MM.1S (cell line): ENCODE data around the gene AMFR.

Experiments
- DNase-seq: peaks from one replicate; pipeline ENCODE4 v3.0.0-alpha.2; 2015
- H2AFZ ChIP-seq: fragments of 300-600 bp; sonication (generic); 2 replicates; pipeline ENCODE4 v1.6.0; 2016; ENCODE audit warnings: antibody characterized with exemption, low read length
- H3F3A ChIP-seq: fragments of 300-600 bp; sonication (generic); 2 replicates; pipeline ENCODE4 v1.6.1; 2016; ENCODE audit warnings: mild to moderate bottlenecking, antibody characterized with exemption, low read length, moderate library complexity, mixed read lengths; ENCODE audit not compliant: insufficient read depth
- H3K27ac ChIP-seq: fragments of 300-600 bp; sonication (generic); 2 replicates; pipeline ENCODE4 v1.5.1; 2016; ENCODE audit warnings: mild to moderate bottlenecking, low read length
- H3K27me3 ChIP-seq: fragments of 300-600 bp; sonication (generic); replicated peaks from 2 replicates; pipeline ENCODE4 v1.6.0; 2016; ENCODE audit warnings: low read length; ENCODE audit not compliant: insufficient read depth
- H3K36me3 ChIP-seq: fragments of 300-600 bp; sonication (generic); replicated peaks from 2 replicates; pipeline ENCODE4 v1.6.1; 2016; ENCODE audit warnings: mild to moderate bottlenecking, low read length, mixed read lengths; ENCODE audit not compliant: insufficient read depth
- H3K4me1 ChIP-seq: fragments of 300-600 bp; sonication (generic); 2 replicates; pipeline ENCODE4 v1.6.1; 2016; ENCODE audit warnings: low read length, mixed read lengths
- H3K4me2 ChIP-seq: fragments of 300-600 bp; sonication (generic); 2 replicates; pipeline ENCODE4 v1.6.0; 2016; ENCODE audit warnings: low read depth, low read length
- H3K4me3 ChIP-seq: fragments of 300-600 bp; sonication (generic); 2 replicates; pipeline ENCODE4 v1.5.1; 2016; ENCODE audit warnings: low read length, mixed read lengths
- H3K79me2 ChIP-seq: fragments of 300-600 bp; sonication (generic); 2 replicates; pipeline ENCODE4 v1.6.1; 2016; ENCODE audit warnings: mixed run types, low read length, mixed read lengths
- H3K9ac ChIP-seq: fragments of 300-600 bp; sonication (generic); 2 replicates; pipeline ENCODE4 v1.6.1; 2016; ENCODE audit warnings: low read length, mixed read lengths
- H3K9me2 ChIP-seq: fragments of 300-600 bp; sonication (generic); replicated peaks from 2 replicates; pipeline ENCODE4 v1.6.1; 2016; ENCODE audit warnings: mild to moderate bottlenecking, low read length, mixed read lengths; ENCODE audit not compliant: insufficient read depth
- H3K9me3 ChIP-seq: fragments of 300-600 bp; sonication (generic); replicated peaks from 2 replicates; pipeline ENCODE4 v1.6.1; 2016; ENCODE audit warnings: mild to moderate bottlenecking, low read length, mixed read lengths; ENCODE audit not compliant: insufficient read depth
- H4K20me1 ChIP-seq: fragments of 300-600 bp; sonication (generic); 2 replicates; pipeline ENCODE4 v1.6.1; 2016; ENCODE audit warnings: mild to moderate bottlenecking, low read length, moderate library complexity, mixed read lengths; ENCODE audit not compliant: insufficient read depth
- CTCF ChIP-seq: fragments of 300-600 bp; sonication (generic); IDR thresholded peaks from 2 replicates; pipeline ENCODE4 v1.5.1; 2016; ENCODE audit warnings: antibody characterized with exemption, low read length, mixed read lengths
- EZH2 ChIP-seq: fragments of 300-600 bp; sonication (generic); optimal IDR thresholded peaks from 2 replicates; pipeline ENCODE3; 2017; ENCODE audit warnings: low read depth, mild to moderate bottlenecking, antibody characterized with exemption, low read length, mixed read lengths
- EZH2phosphoT487 ChIP-seq: fragments of 300-600 bp; sonication (generic); IDR thresholded peaks from 2 replicates; pipeline ENCODE4 v1.6.1; 2018; ENCODE audit warnings: antibody characterized with exemption, low read length

The AMFR gene

DNA sequence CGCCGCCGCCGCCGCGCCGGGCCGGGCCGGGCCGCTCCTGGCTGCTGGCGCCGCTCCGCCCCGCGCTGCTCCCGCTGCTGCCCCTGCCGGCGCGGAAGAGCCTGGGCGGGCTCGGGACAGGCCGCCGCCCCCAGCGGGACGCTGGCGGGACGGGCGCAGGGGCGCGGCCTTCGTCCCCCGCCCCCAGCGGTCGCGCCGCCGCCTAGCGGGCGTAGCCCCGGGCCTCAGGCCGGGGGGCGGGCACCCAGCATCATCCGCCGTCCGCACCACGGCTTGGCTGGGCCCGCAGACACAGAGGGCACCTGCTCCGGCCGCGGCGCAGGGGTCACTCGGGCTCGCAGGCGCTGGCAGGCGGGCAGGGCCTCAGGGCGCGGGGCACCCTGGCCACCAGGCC is at the start of gene AMFR:
TSS of gene AMFR (minus strand) at position 107 of the 394 bp plus-strand sequence. CDS start 218 bp downstream, outside the sequence.
- Histone ChIP-seq H3K4me3 (peak within 1 kb of the TSS; percentile 61), H3K4me2 (peak within 1 kb of the TSS; percentile 82), H3K9me2 (no peaks in the 10 kb centered on the region), H4K20me1 (no peaks in the 10 kb centered on the region), H3F3A (peaks cover 19% of the 10 kb centered on the region), H2AFZ (peak within 1 kb of the TSS; percentile 33), H3K9me3 (no peaks in the 10 kb centered on the region), H3K79me2 (peaks cover 45% of the 10 kb centered on the region), H3K9ac (peak within 1 kb of the TSS; percentile 58; the same call in 1 of the 2 replicates), H3K4me1 (peaks cover 8% of the 10 kb centered on the region; the same call in 1 of the 2 replicates), H3K36me3 (no peaks in the 10 kb centered on the region), H3K27me3 (no peaks in the 10 kb centered on the region), H3K27ac (no peak within 1 kb of the TSS)
- TF ChIP-seq CTCF: no peak
- no peak for TF ChIP-seq EZH2phosphoT487
- no peak for TF ChIP-seq EZH2
- peak; percentile 89 for DNase-seq

GRCh38 chr16:56470666-56471065 is 45.3 kb upstream of the AMFR start:
- Histone ChIP-seq H3K4me1 (no peaks in the 10 kb centered on the region), H3K27ac (no peak overlapping the region), H3K9me2 (no peaks in the 10 kb centered on the region), H3F3A (no peaks in the 10 kb centered on the region), H3K9ac (no peak overlapping the region), H3K36me3 (peaks cover 26% of the 10 kb centered on the region), H3K27me3 (no peaks in the 10 kb centered on the region), H3K79me2 (no peaks in the 10 kb centered on the region), H3K4me3 (no peak overlapping the region), H3K4me2 (no peak overlapping the region), H3K9me3 (no peaks in the 10 kb centered on the region), H4K20me1 (no peaks in the 10 kb centered on the region), H2AFZ (no peak overlapping the region)
- TF ChIP-seq EZH2phosphoT487 (no peak), EZH2 (no peak), CTCF (no peak)
- no peak for DNase-seq

GRCh38 chr16:56470232-56470631 is 44.9 kb upstream of the AMFR start:
- Histone ChIP-seq H3K4me2 (no peak overlapping the region), H3K27ac (no peak overlapping the region), H3K9ac (no peak overlapping the region), H3K9me2 (no peaks in the 10 kb centered on the region), H3K36me3 (peaks cover 28% of the 10 kb centered on the region), H3K79me2 (no peaks in the 10 kb centered on the region), H2AFZ (no peak overlapping the region), H3F3A (no peaks in the 10 kb centered on the region), H3K9me3 (no peaks in the 10 kb centered on the region), H3K4me1 (no peaks in the 10 kb centered on the region), H3K4me3 (no peak overlapping the region), H3K27me3 (no peaks in the 10 kb centered on the region), H4K20me1 (no peaks in the 10 kb centered on the region)
- DNase-seq: no peak
- TF ChIP-seq EZH2: no peak
- no peak for TF ChIP-seq EZH2phosphoT487
- no peak for TF ChIP-seq CTCF
